GM20000 (cell line): ENCODE measurements around the gene ZNRF3.

ENCODE experiments used
- DNase-seq: peaks from one replicate; pipeline ENCODE4 v3.0.0; 2012; ENCODE audit warnings: low spot score
- CTCF ChIP-seq: IDR thresholded peaks from 2 replicates; pipeline ENCODE4 v1.5.1; 2012; ENCODE audit warnings: mild to moderate bottlenecking, control low read depth; ENCODE audit errors: extremely low read depth, missing control alignments

ZNRF3 gene

DNA sequence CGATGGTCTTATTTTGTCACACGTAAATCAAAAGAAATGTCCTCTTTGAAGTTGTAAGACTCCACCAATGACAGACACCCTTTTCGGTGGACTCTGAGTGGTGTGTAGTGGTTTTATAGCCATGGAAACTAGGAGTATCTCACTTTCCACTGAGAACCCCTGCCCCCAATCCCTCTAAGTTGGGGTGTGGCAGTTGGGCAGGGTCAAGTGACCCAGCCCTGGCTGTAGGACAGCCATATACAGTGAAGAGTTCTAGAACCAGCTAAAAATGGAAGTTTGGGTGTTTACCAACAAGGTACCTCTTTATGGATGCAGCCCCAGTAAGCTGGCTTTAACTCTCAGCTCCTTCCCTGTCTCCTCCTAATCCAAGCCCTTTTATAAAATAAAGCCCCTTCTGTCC is 173.1 kb downstream of the ZNRF3 start:
- no peak for TF ChIP-seq CTCF

GRCh38 chr22:29060251-29060869 is 177.0 kb downstream of the ZNRF3 start:
- no peak for DNase-seq
- no peak for TF ChIP-seq CTCF

More for the DNA sequence above, 173.1 kb downstream of the ZNRF3 start:
- DNase-seq: no peak

GRCh38 chr22:29060931-29061330 is 177.6 kb downstream of the ZNRF3 start:
- no peak for TF ChIP-seq CTCF
- no peak for DNase-seq

- TF ChIP-seq CTCF: no peak
- DNase-seq: no peak
Measured at GRCh38 chr22:29061773-29062172, 178.4 kb downstream of the ZNRF3 start, which contains the start of gene C22orf31. C22orf31 (minus strand) TSS chr22:29061831; CDS start chr22:29061792, 39 bp downstream.

DNA sequence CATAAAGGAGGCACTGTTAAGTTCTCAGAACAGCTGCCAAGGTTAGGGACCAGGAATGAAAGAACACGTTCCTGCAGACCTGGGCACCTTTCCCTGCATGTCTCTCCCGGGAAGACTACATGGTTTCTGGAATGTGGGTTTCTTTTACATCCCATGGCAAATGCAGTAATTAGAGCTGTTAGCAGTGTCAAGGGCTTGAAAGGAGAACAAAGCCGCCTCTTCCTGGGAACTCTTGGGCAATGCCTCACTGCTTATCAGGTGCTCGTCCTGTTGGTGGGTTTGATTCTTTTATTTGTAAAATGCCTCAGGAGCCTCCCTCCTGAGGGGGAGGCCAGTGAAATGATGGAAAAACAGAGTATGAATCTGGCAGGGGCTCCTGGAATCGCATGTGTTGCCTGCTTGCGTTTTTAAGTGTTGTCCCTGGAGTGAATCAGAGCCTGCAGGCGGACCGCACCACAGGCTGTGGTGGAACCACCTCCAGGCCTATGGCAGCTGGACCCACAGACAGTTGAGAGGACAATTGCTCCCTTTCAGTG is 179.0 kb downstream of the ZNRF3 start:
- no peak for DNase-seq
- TF ChIP-seq CTCF: no peak

DNA sequence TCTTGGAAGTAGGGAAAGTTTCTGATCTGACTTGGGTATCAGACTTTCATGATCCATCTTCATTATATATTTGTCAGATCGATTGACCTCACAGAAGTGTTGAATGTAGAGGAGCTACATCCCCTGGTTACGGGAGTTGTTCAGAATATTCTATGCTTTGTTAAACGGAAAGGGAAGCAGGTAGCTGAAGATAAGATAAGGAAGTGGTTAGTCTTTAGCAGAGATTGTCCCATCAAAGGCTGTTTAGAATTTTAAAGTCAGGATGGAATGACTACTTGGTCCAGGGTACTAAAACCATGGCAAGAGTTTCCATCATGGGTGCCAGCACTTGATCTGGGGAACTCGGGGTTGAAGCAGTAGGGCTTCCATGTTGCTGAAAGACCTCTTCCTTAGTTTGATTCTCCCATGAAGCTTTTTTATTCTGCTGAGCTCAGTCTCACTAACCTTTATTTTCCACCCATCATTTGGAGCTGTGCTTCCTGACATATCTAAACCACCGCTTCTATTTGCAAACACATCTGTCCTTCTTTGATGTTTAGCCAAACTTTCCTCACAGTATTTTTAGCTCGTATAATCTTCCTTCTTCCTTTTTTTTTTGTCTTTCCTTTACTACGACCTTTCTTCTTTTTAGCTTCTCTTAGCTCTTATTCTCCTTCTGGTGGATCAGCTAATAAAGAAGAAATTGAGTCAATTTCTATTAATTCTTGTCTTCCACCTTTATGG is 182.3 kb downstream of the ZNRF3 start:
- DNase-seq: no peak
- no peak for TF ChIP-seq CTCF

- no peak for TF ChIP-seq CTCF
- DNase-seq: no peak
Measured at GRCh38 chr22:29069463-29069862, 186.1 kb downstream of the ZNRF3 start.
